PC-9 (cell line): ENCODE data around the gene TGFBR3.

Source experiments
- EZH2 ChIP-seq: fragments of 200-600 bp; sonication (generic); IDR thresholded peaks from 2 replicates; pipeline ENCODE4 v1.8.0; 2017; ENCODE audit warnings: antibody characterized with exemption, low read depth
- TF ChIP-seq, protein P1 (sequence below): fragments of 200-600 bp; sonication (generic); conservative IDR thresholded peaks from 2 replicates; pipeline ENCODE4 v1.6.1; 2017; ENCODE audit warnings: mixed run types, antibody characterized with exemption, mild to moderate bottlenecking, moderate library complexity

DNA sequence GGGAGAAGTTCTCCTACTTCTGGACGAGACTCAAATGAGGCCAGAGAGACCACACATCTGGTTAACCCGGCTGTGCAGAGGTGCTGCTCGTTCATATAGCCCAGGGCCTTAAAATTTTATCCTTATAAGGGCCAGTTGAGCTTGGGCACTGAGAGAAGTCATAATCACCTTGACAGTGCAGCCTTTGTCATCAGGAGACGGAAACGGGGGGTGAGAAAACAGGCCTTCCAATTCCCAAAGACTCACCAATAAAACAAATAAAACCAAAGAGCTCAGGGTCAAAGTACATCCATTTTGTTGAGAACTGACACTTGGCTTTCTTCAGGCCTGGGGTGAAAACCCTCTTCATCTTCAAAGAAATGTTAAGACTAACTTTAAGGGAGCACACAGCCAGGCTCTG lies 167.1 kb downstream of the TGFBR3 start:
- no peak for TF ChIP-seq EZH2
- TF ChIP-seq, protein P1, sequence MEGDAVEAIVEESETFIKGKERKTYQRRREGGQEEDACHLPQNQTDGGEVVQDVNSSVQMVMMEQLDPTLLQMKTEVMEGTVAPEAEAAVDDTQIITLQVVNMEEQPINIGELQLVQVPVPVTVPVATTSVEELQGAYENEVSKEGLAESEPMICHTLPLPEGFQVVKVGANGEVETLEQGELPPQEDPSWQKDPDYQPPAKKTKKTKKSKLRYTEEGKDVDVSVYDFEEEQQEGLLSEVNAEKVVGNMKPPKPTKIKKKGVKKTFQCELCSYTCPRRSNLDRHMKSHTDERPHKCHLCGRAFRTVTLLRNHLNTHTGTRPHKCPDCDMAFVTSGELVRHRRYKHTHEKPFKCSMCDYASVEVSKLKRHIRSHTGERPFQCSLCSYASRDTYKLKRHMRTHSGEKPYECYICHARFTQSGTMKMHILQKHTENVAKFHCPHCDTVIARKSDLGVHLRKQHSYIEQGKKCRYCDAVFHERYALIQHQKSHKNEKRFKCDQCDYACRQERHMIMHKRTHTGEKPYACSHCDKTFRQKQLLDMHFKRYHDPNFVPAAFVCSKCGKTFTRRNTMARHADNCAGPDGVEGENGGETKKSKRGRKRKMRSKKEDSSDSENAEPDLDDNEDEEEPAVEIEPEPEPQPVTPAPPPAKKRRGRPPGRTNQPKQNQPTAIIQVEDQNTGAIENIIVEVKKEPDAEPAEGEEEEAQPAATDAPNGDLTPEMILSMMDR, result no peak
